ENCODE data around the gene ARID5A. TPM values are rescaled to one million over a fixed set of nuclear protein-coding genes. Genes with fewer than 3 reads are reported as not detected.

ARID5A gene
- total and polyA plus RNA-seq, 10 of the 15 experiments (the other 5 are each of a cell fraction or from before 2014, with no cell fraction given) = 0.76 to 87.1 (median 37.6) TPM

GRCh38 chr2:96514521-96514920, 22.0 kb upstream of the ARID5A start:
- no TSS peak for BruUV-seq (replicated peaks)
- no peaks in the 10 kb centered on the region for H3K36me3 ChIP-seq (ENCODE audit: control insufficient read depth in 2 of 2, insufficient read depth in 2 of 2, low read length in 1 of 2)
- no peaks in the 10 kb centered on the region for H4K20me1 ChIP-seq (ENCODE audit: control insufficient read depth, insufficient read depth)
- H3K9me3 ChIP-seq (replicated peaks; ENCODE audit: control insufficient read depth, insufficient read depth, low read length) = no peaks in the 10 kb centered on the region; the same call in 1 of the 3 replicates
- H3K4me3 ChIP-seq = no peak overlapping the region
- in situ Hi-C loops (cut with MboI) = no loop called here
- no peaks in the 10 kb centered on the region for H3K79me2 ChIP-seq (ENCODE audit: control insufficient read depth, insufficient read depth, low read length)
- no peak overlapping the region for H3K4me2 ChIP-seq (ENCODE audit: control insufficient read depth, insufficient read depth)
- FAIRE-seq = no peak
- no peak overlapping the region for H2AFZ ChIP-seq (ENCODE audit: control insufficient read depth, low read depth, low read length)
- ChIA-PET POLR2A (interaction anchor here (1.4 kb wide), 1 partner anchor 12 kb away, joined by 4 read pairs; no protein-coding TSS in a partner anchor), CTCF (interaction anchor here (3.0 to 13.0 kb wide), 2 partner anchors 40 to 107 kb away, joined by 19 to 307 read pairs; no protein-coding TSS in a partner anchor), RAD21 (ENCODE audit: unreplicated experiment) (no interaction called here), SMC1A (ENCODE audit: uncharacterized antibody, unreplicated experiment) (no interaction called here)
- no peaks in the 10 kb centered on the region for H3K27me3 ChIP-seq (replicated peaks in 1 of 2; ENCODE audit: control insufficient read depth in 2 of 2, insufficient read depth in 2 of 2, low read length in 1 of 2)
- no peak for ATAC-seq
- 96% methylated on average over 6 of the region's 6 CpGs for WGBS (ENCODE audit: insufficient coverage, insufficient replicate concordance, low lambda C conversion rate, missing lambda C conversion rate)
- intact Hi-C loops (cut with micrococcal nuclease; ENCODE audit: unreplicated experiment) = no loop called here
- H3K4me1 ChIP-seq (ENCODE audit: control insufficient read depth, insufficient read depth, low read length) = peaks cover 4% of the 10 kb centered on the region
- H3K9ac ChIP-seq (ENCODE audit: control insufficient read depth, insufficient read depth, low read length) = no peak overlapping the region
- H3K27ac ChIP-seq (ENCODE audit: control insufficient read depth, insufficient read depth) = no peak overlapping the region
- no peak for DNase-seq (ENCODE audit: low read depth, low spot score)
- TF ChIP-seq ZBTB33 (IDR thresholded peaks at IDR 0.05) (no peak), ZNF274 (IDR thresholded peaks at IDR 0.05; ENCODE audit: insufficient read depth, insufficient read length) (no peak), TARDBP (IDR thresholded peaks at IDR 0.05; ENCODE audit: borderline replicate concordance) (no peak), PAX5 (IDR thresholded peaks at IDR 0.05; ENCODE audit: borderline replicate concordance, low read depth, low read length) (no peak), CEBPB (IDR thresholded peaks at IDR 0.05; ENCODE audit: borderline replicate concordance in 1 of 2, low read depth in 2 of 2, low read length in 2 of 2) (no peak), NR2F1 (conservative IDR thresholded peaks at IDR 0.05) (no peak), IKZF2 (IDR thresholded peaks at IDR 0.05) (no peak), GABPA (IDR thresholded peaks at IDR 0.05; ENCODE audit: low read depth) (no peak), SUZ12 (IDR thresholded peaks at IDR 0.05; ENCODE audit: unreplicated experiment) (no peak), HDGF (IDR thresholded peaks at IDR 0.05) (no peak), RUNX3 (IDR thresholded peaks at IDR 0.05; ENCODE audit: low read length) (no peak), SIX5 (IDR thresholded peaks at IDR 0.05; ENCODE audit: low read depth, low read length, severe bottlenecking) (no peak), POLR2AphosphoS2 (IDR thresholded peaks at IDR 0.05; ENCODE audit: low read depth, low read length) (no peak), ATF3 (IDR thresholded peaks at IDR 0.05; ENCODE audit: borderline replicate concordance, extremely low read depth, low read depth, low read length) (no peak), HDAC6 (IDR thresholded peaks at IDR 0.05; ENCODE audit: unreplicated experiment) (no peak)
- TF ChIP-seq, protein P1, sequence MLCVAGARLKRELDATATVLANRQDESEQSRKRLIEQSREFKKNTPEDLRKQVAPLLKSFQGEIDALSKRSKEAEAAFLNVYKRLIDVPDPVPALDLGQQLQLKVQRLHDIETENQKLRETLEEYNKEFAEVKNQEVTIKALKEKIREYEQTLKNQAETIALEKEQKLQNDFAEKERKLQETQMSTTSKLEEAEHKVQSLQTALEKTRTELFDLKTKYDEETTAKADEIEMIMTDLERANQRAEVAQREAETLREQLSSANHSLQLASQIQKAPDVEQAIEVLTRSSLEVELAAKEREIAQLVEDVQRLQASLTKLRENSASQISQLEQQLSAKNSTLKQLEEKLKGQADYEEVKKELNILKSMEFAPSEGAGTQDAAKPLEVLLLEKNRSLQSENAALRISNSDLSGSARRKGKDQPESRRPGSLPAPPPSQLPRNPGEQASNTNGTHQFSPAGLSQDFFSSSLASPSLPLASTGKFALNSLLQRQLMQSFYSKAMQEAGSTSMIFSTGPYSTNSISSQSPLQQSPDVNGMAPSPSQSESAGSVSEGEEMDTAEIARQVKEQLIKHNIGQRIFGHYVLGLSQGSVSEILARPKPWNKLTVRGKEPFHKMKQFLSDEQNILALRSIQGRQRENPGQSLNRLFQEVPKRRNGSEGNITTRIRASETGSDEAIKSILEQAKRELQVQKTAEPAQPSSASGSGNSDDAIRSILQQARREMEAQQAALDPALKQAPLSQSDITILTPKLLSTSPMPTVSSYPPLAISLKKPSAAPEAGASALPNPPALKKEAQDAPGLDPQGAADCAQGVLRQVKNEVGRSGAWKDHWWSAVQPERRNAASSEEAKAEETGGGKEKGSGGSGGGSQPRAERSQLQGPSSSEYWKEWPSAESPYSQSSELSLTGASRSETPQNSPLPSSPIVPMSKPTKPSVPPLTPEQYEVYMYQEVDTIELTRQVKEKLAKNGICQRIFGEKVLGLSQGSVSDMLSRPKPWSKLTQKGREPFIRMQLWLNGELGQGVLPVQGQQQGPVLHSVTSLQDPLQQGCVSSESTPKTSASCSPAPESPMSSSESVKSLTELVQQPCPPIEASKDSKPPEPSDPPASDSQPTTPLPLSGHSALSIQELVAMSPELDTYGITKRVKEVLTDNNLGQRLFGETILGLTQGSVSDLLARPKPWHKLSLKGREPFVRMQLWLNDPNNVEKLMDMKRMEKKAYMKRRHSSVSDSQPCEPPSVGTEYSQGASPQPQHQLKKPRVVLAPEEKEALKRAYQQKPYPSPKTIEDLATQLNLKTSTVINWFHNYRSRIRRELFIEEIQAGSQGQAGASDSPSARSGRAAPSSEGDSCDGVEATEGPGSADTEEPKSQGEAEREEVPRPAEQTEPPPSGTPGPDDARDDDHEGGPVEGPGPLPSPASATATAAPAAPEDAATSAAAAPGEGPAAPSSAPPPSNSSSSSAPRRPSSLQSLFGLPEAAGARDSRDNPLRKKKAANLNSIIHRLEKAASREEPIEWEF (IDR thresholded peaks at IDR 0.05; ENCODE audit: insufficient replicate concordance, low read depth, low read length) = no peak

Data from GM12878 (cell line).